HG02938 (cell line): Measurements from ENCODE around the gene MOB3B.
A peak's percentile ranks its signal among the peaks of the same experiment; 100 is the strongest.

Experiments
- ATAC-seq: cut with Tn5 transposase; IDR thresholded peaks from one replicate; pipeline ENCODE4 v1.9.1; 2021; ENCODE audit warnings: mild to moderate bottlenecking, moderate library complexity; ENCODE audit not compliant: unreplicated experiment

Gene MOB3B

GRCh38 chr9:27371382-27371781, 158.2 kb downstream of the MOB3B start:
- no peak for ATAC-seq

- no peak for ATAC-seq
Observed at GRCh38 chr9:27369591-27369990, 160.0 kb downstream of the MOB3B start.

GRCh38 chr9:27368316-27368985, 161.2 kb downstream of the MOB3B start:
- no peak for ATAC-seq

GRCh38 chr9:27367921-27368315, 161.7 kb downstream of the MOB3B start:
- no peak for ATAC-seq

GRCh38 chr9:27367175-27367798, 162.3 kb downstream of the MOB3B start:
- ATAC-seq: peak; percentile 62

- ATAC-seq: peak; percentile 90
Observed at GRCh38 chr9:27365707-27366376, 163.8 kb downstream of the MOB3B start.

- no peak for ATAC-seq
Observed at GRCh38 chr9:27362447-27363210, 167.0 kb downstream of the MOB3B start.

- no peak for ATAC-seq
Observed at GRCh38 chr9:27361492-27361891, 168.1 kb downstream of the MOB3B start.

GRCh38 chr9:27359763-27360162, 169.9 kb downstream of the MOB3B start:
- ATAC-seq: no peak

- no peak for ATAC-seq
Observed at GRCh38 chr9:27358007-27358406, 171.6 kb downstream of the MOB3B start.

- no peak for ATAC-seq
Observed at GRCh38 chr9:27356446-27356845, 173.2 kb downstream of the MOB3B start.

- ATAC-seq: no peak
Observed at GRCh38 chr9:27355166-27355565, 174.4 kb downstream of the MOB3B start.

GRCh38 chr9:27353474-27354229, 176.0 kb downstream of the MOB3B start:
- peak; percentile 79 for ATAC-seq

- no peak for ATAC-seq
Observed at GRCh38 chr9:27353166-27353473, 176.5 kb downstream of the MOB3B start.

- ATAC-seq: no peak
Observed at GRCh38 chr9:27352457-27353165, 177.0 kb downstream of the MOB3B start.

GRCh38 chr9:27351438-27351837, 178.2 kb downstream of the MOB3B start:
- ATAC-seq: no peak

- ATAC-seq: no peak
Observed at GRCh38 chr9:27350382-27350976, 179.1 kb downstream of the MOB3B start.

- ATAC-seq: no peak
Observed at GRCh38 chr9:27349698-27350080, 179.9 kb downstream of the MOB3B start.

GRCh38 chr9:27348785-27349697, 180.6 kb downstream of the MOB3B start:
- ATAC-seq: no peak
